IMR-90 (cell line): ENCODE data around the gene ZNF592. TPM values are rescaled to one million over a fixed set of nuclear protein-coding genes. Genes with fewer than 3 reads are reported as not detected.

Experiments
- ATAC-seq: fragments of 200-7000 bp; cut with Tn5 transposase; 2 replicates; pipeline ENCODE4 v1.9.1; 2020; ENCODE audit warnings: low read depth, mild to moderate bottlenecking, moderate library complexity
- BruUV-seq: library from RNA; stranded (reverse); fragments of 400-500 nt; replicated peaks from 2 replicates; lab custom pipeline; 2021; lab: Mats Ljungman, UMichigan
- CTCF ChIA-PET: fragments of 300-600 bp; formaldehyde crosslinking; extraction: SDS; loops from one replicate; lab custom pipeline; 2021; ENCODE audit warnings: antibody characterized with exemption; lab: Yijun Ruan, JAX
- POLR2A ChIA-PET: fragments of 300-600 bp; sonication (Branson Sonifier 250); formaldehyde crosslinking; loops from one replicate; lab custom pipeline; 2022; ENCODE audit warnings: antibody characterized with exemption; ENCODE audit not compliant: unreplicated experiment; lab: Charles Lee
- DNase-seq: peaks from one replicate; pipeline ENCODE4 v3.0.0; 2013
- H2AFZ ChIP-seq: replicated peaks from 2 replicates; pipeline ENCODE3; 2013; ENCODE audit warnings: low read length, mild to moderate bottlenecking; ENCODE audit not compliant: poor library complexity
- H2AK5ac ChIP-seq: 2 replicates; pipeline ENCODE4 v1.6.1; 2013; ENCODE audit warnings: low read depth, low read length, inconsistent platforms
- H2AK9ac ChIP-seq: replicated peaks from 2 replicates; pipeline ENCODE3; 2013; ENCODE audit warnings: mild to moderate bottlenecking, low read depth, low read length, moderate library complexity; ENCODE audit not compliant: poor library complexity
- H2BK120ac ChIP-seq: 2 replicates; pipeline ENCODE4 v1.6.1; 2013; ENCODE audit warnings: low read depth, low read length, inconsistent platforms
- H2BK15ac ChIP-seq: 3 replicates; pipeline ENCODE4 v1.6.1; 2013; ENCODE audit warnings: low read depth, low read length, inconsistent platforms
- H2BK20ac ChIP-seq: 2 replicates; pipeline ENCODE4 v1.6.1; 2013; ENCODE audit warnings: low read depth, mild to moderate bottlenecking, inconsistent platforms, low read length, moderate library complexity
- H2BK5ac ChIP-seq: 2 replicates; pipeline ENCODE4 v1.6.1; 2013; ENCODE audit warnings: mild to moderate bottlenecking, low read depth, low read length, inconsistent platforms; ENCODE audit not compliant: poor library complexity, severe bottlenecking
- H3K14ac ChIP-seq: replicated peaks from 2 replicates; pipeline ENCODE4 v1.6.1; 2013; ENCODE audit warnings: low read depth, low read length, inconsistent platforms
- H3K18ac ChIP-seq: 2 replicates; pipeline ENCODE4 v1.6.1; 2013; ENCODE audit warnings: low read depth, low read length, control low read depth
- H3K23ac ChIP-seq: 2 replicates; pipeline ENCODE4 v1.6.1; 2013; ENCODE audit warnings: low read depth, low read length, inconsistent platforms
- H3K27ac ChIP-seq: 2 replicates; pipeline ENCODE4 v1.5.1; 2013; ENCODE audit warnings: mild to moderate bottlenecking, control low read depth, low read length; ENCODE audit not compliant: insufficient read depth
- H3K27me3 ChIP-seq: 2 replicates; pipeline ENCODE4 v1.6.1; 2013; ENCODE audit warnings: low read length; ENCODE audit not compliant: control insufficient read depth, insufficient read depth
- H3K36me3 ChIP-seq: 2 replicates; pipeline ENCODE4 v1.6.1; 2013; ENCODE audit warnings: low read length, mixed read lengths; ENCODE audit not compliant: control insufficient read depth, insufficient read depth
- H3K4ac ChIP-seq: 2 replicates; pipeline ENCODE4 v1.6.1; 2013; ENCODE audit warnings: low read depth, low read length, inconsistent platforms
- H3K4me1 ChIP-seq: 2 replicates; pipeline ENCODE4 v1.6.1; 2013; ENCODE audit warnings: low read length, mixed read lengths; ENCODE audit not compliant: control insufficient read depth, insufficient read depth
- H3K4me2 ChIP-seq: 2 replicates; pipeline ENCODE4 v1.6.1; 2013; ENCODE audit warnings: low read depth, mild to moderate bottlenecking, control low read depth, low read length, moderate library complexity
- H3K4me3 ChIP-seq: 2 replicates; pipeline ENCODE4 v1.5.1; 2013; ENCODE audit warnings: low read depth, mild to moderate bottlenecking, control low read depth, low read length, moderate library complexity; ENCODE audit not compliant: insufficient read depth
- H3K56ac ChIP-seq: 2 replicates; pipeline ENCODE4 v1.6.1; 2013; ENCODE audit warnings: low read length, inconsistent platforms; ENCODE audit not compliant: insufficient read depth; ENCODE audit errors: extremely low read depth
- H3K79me1 ChIP-seq, 2 experiments: 2 replicates each; pipeline ENCODE4 v1.6.1; 2013; ENCODE audit warnings: low read length in 2 of 2, inconsistent platforms in 1 of 2, low read depth in 1 of 2
- H3K9ac ChIP-seq: 2 replicates; pipeline ENCODE4 v1.6.1; 2013; ENCODE audit warnings: low read depth, low read length, control low read depth
- H3K9me1 ChIP-seq: 2 replicates; pipeline ENCODE4 v1.6.1; 2013; ENCODE audit warnings: low read length, inconsistent platforms; ENCODE audit not compliant: insufficient read depth
- H3K9me3 ChIP-seq: 2 replicates; pipeline ENCODE4 v1.6.1; 2013; ENCODE audit warnings: low read length; ENCODE audit not compliant: control insufficient read depth, insufficient read depth
- H4K20me1 ChIP-seq: 2 replicates; pipeline ENCODE4 v1.6.1; 2013; ENCODE audit warnings: low read length, inconsistent platforms; ENCODE audit not compliant: insufficient read depth
- H4K5ac ChIP-seq: 2 replicates; pipeline ENCODE4 v1.6.1; 2013; ENCODE audit warnings: mild to moderate bottlenecking, low read depth, low read length, control low read depth
- H4K8ac ChIP-seq, 2 experiments: 2 replicates each; pipeline ENCODE4 v1.6.1; 2013; ENCODE audit warnings: low read depth in 2 of 2, low read length in 2 of 2, control low read depth in 1 of 2, inconsistent platforms in 1 of 2
- H4K91ac ChIP-seq: 2 replicates; pipeline ENCODE4 v1.6.1; 2013; ENCODE audit warnings: low read depth, low read length, inconsistent platforms; ENCODE audit not compliant: insufficient read depth
- BHLHE40 ChIP-seq: fragments of 150-350 bp; IDR thresholded peaks from 2 replicates; pipeline ENCODE4 v1.6.1; 2016; ENCODE audit warnings: mild to moderate bottlenecking, low read depth, low read length
- CEBPB ChIP-seq: IDR thresholded peaks from 2 replicates; pipeline ENCODE4 v1.6.1; 2012; ENCODE audit warnings: low read depth, low read length, improper control_type of control experiment
- CHD1 ChIP-seq: IDR thresholded peaks from 2 replicates; pipeline ENCODE4 v1.6.1; 2012; ENCODE audit warnings: low read depth, low read length, improper control_type of control experiment
- FOS ChIP-seq: fragments of 150-350 bp; IDR thresholded peaks from 2 replicates; pipeline ENCODE4 v1.6.1; 2016; ENCODE audit warnings: low read depth, low read length
- MAFK ChIP-seq: IDR thresholded peaks from 2 replicates; pipeline ENCODE4 v1.6.1; 2012; ENCODE audit warnings: low read depth, low read length, improper control_type of control experiment
- MAZ ChIP-seq: IDR thresholded peaks from 2 replicates; pipeline ENCODE4 v1.6.1; 2012; ENCODE audit warnings: low read depth, mild to moderate bottlenecking, low read length, improper control_type of control experiment, moderate library complexity, borderline replicate concordance
- MXI1 ChIP-seq: IDR thresholded peaks from 2 replicates; pipeline ENCODE4 v1.6.1; 2012; ENCODE audit warnings: low read depth, mild to moderate bottlenecking, low read length, moderate library complexity, borderline replicate concordance
- NFE2L2 ChIP-seq: fragments of 150-350 bp; IDR thresholded peaks from 2 replicates; pipeline ENCODE4 v1.6.1; 2016; ENCODE audit warnings: low read depth, mild to moderate bottlenecking, low read length
- POLR2A ChIP-seq: IDR thresholded peaks from 2 replicates; pipeline ENCODE4 v1.6.1; 2012; ENCODE audit warnings: mild to moderate bottlenecking, low read depth, low read length
- RCOR1 ChIP-seq: IDR thresholded peaks from 2 replicates; pipeline ENCODE4 v1.6.1; 2012; ENCODE audit warnings: mild to moderate bottlenecking, low read length, improper control_type of control experiment; ENCODE audit not compliant: insufficient replicate concordance
- RFX5 ChIP-seq: IDR thresholded peaks from 2 replicates; pipeline ENCODE4 v1.8.0; 2012; ENCODE audit warnings: low read depth, mild to moderate bottlenecking, low read length, moderate library complexity
- SMC3 ChIP-seq: fragments of 150-350 bp; IDR thresholded peaks from 2 replicates; pipeline ENCODE4 v1.6.1; 2016; ENCODE audit warnings: low read depth, mild to moderate bottlenecking, antibody characterized with exemption, low read length, moderate library complexity
- WGBS, 2 experiments: methylation state at CpG; one replicate each; pipeline versions ENCODE4 v1.1.5 to v1.1.7; 2013; ENCODE audit warnings: missing lambda C conversion rate in 2 of 2; ENCODE audit not compliant: insufficient read length in 1 of 2; ENCODE audit errors: extremely low coverage in 2 of 2; 5-methylcytosine and 5-hydroxymethylcytosine counted together
- dilution Hi-C: fragments of 300-500 bp; cut with HindIII; formaldehyde crosslinking; loops from one replicate; pipeline ENCODE4 v1.14.3; 2018; ENCODE audit warnings: low sequenced_read_pairs; ENCODE audit not compliant: unreplicated experiment
- in situ Hi-C: fragments of 300-500 bp; cut with MboI; formaldehyde crosslinking; loops from 3 replicates; pipeline ENCODE4 v1.14.3; 2019; ENCODE audit warnings: low sequenced_read_pairs, inconsistent platforms, mixed read lengths
- intact Hi-C: fragments of 100-400 bp; cut with micrococcal nuclease; formaldehyde crosslinking; loops from 2 replicates; pipeline ENCODE4 v1.10.0; 2022
- polyA plus RNA-seq, 3 experiments: library from polyadenylated mRNA; depleted of rRNA; stranded (reverse); fragments of >200 nt; gene quantifications; 2 replicates each; pipeline ENCODE4 v1.2.3, GENCODE V29; 2012; ENCODE audit warnings: low replicate concordance in 1 of 3
- total RNA-seq: library from RNA; depleted of rRNA; stranded (reverse); fragments of >200 nt; gene quantifications from 2 replicates; pipeline ENCODE4 v1.2.3, GENCODE V29; 2012
- TF ChIP-seq, protein P1 (sequence below): fragments of 150-350 bp; IDR thresholded peaks from 2 replicates; pipeline ENCODE4 v1.6.1; 2016; ENCODE audit warnings: low read depth, mild to moderate bottlenecking, low read length, moderate library complexity, borderline replicate concordance
- TF ChIP-seq, protein P2 (sequence below): conservative IDR thresholded peaks from 2 replicates; pipeline ENCODE4 v1.5.1; 2012; ENCODE audit warnings: mild to moderate bottlenecking, low read depth, low read length, improper control_type of control experiment
- TF ChIP-seq, protein P3 (sequence below): fragments of 150-350 bp; IDR thresholded peaks from 2 replicates; pipeline ENCODE4 v1.6.1; 2017; ENCODE audit warnings: mild to moderate bottlenecking, antibody characterized with exemption, low read length, low read depth

Gene ZNF592
- total and polyA plus RNA-seq, 2 of the 4 experiments (the other 2 are of a cell fraction), result 4.3 to 10.2 TPM

DNA sequence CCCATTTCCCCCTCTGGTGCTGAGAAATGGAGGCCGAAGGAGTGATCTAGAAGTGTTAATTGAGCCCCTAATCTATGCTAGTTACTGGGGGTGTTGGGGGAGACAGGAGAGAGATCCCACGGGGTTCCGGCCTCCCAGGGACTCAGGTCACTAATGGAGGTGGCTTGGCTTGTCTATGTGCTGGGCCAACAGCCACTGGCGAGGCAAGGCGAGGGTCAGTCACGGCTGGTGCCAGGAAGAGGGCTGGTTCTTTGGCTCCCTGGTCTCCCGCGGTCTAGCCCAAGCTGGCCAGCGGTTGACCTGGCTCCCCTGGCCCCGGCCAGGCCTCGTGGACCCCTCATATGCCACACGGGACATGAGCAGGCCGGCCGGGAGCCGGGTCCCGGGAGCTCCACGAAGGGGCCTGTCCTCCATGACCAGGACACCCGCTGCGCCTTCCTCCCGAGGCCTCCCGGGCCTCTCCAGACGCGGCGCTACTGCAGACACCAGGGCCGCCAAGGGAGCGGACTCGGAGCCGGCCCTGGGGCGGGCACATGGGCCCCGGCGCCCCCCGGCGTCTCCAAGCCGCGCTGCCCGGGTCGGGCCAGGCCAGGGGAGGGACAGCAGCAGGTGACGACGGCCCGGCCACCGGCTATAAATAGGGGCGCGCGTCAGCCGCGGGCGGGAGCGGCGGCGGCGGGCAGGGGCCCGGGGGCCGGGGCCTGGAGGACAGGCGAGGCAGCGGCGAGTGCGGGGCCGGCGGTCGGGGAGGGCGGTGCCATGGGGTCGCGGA is 68.5 kb downstream of the ZNF592 start, which contains the start of gene ALPK3:
Gene ALPK3 (plus strand): TSS at position 663 of the 772 bp plus-strand sequence. CDS start 97 bp downstream, at position 760.
- Histone ChIP-seq H3K79me1 (no peaks in the 10 kb centered on the region), H4K8ac (peak within 1 kb of the TSS in 1 of 2 experiments; percentile 60; a peak in 2 of 4 replicates), H3K4me1 (no peaks in the 10 kb centered on the region), H3K4me3 (no peak within 1 kb of the TSS), H3K9me3 (no peaks in the 10 kb centered on the region), H3K56ac (no peak within 1 kb of the TSS), H2AK9ac (peak within 1 kb of the TSS; percentile 44), H3K9ac (no peak within 1 kb of the TSS), H3K27ac (no peak within 1 kb of the TSS), H2BK120ac (no peak within 1 kb of the TSS; the same call in 1 of the 2 replicates), H3K36me3 (no peaks in the 10 kb centered on the region), H3K18ac (no peak within 1 kb of the TSS), H2BK20ac (no peak within 1 kb of the TSS), H2BK15ac (0 out of 3 replicates have a peak within 1 kb of the TSS, but pooled peaks have one; percentile 16), H4K5ac (no peak within 1 kb of the TSS), H4K91ac (no peak within 1 kb of the TSS), H3K27me3 (peaks cover 1% of the 10 kb centered on the region; the same call in 1 of the 2 replicates), H2AK5ac (0 out of 2 replicates have a peak within 1 kb of the TSS, but pooled peaks have one; percentile 9), H3K4me2 (no peak within 1 kb of the TSS), H3K4ac (no peak within 1 kb of the TSS), H3K14ac (no peak within 1 kb of the TSS), H3K9me1 (no peaks in the 10 kb centered on the region), H2BK5ac (no peak within 1 kb of the TSS), H2AFZ (peak within 1 kb of the TSS; percentile 67), H4K20me1 (no peaks in the 10 kb centered on the region), H3K23ac (peak within 1 kb of the TSS; percentile 7; the same call in 1 of the 2 replicates)
- 31% methylated on average over 37 of the region's 63 CpGs; no CpG with 5 or more reads in 1 of the 2 experiments for WGBS, 2 experiments
- CTCF ChIA-PET, result no interaction called here
- ATAC-seq (peak; percentile 22), DNase-seq (no peak)
- BruUV-seq, result no TSS peak
- POLR2A ChIA-PET, result no interaction called here
- in situ Hi-C loops, result no loop called here
- intact Hi-C loops, result no loop called here
- dilution Hi-C loops, result no loop called here
- TF ChIP-seq CEBPB, result no peak
- no peak for TF ChIP-seq NFE2L2
- TF ChIP-seq POLR2A, result no peak
- TF ChIP-seq RCOR1, result no peak
- TF ChIP-seq, protein P1, sequence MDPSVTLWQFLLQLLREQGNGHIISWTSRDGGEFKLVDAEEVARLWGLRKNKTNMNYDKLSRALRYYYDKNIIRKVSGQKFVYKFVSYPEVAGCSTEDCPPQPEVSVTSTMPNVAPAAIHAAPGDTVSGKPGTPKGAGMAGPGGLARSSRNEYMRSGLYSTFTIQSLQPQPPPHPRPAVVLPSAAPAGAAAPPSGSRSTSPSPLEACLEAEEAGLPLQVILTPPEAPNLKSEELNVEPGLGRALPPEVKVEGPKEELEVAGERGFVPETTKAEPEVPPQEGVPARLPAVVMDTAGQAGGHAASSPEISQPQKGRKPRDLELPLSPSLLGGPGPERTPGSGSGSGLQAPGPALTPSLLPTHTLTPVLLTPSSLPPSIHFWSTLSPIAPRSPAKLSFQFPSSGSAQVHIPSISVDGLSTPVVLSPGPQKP, result no peak
- TF ChIP-seq MAZ, result no peak
- no peak for TF ChIP-seq MAFK
- no peak for TF ChIP-seq SMC3
- no peak for TF ChIP-seq RFX5
- TF ChIP-seq MXI1, result no peak
- TF ChIP-seq CHD1, result no peak
- no peak for TF ChIP-seq BHLHE40
- TF ChIP-seq, protein P2, sequence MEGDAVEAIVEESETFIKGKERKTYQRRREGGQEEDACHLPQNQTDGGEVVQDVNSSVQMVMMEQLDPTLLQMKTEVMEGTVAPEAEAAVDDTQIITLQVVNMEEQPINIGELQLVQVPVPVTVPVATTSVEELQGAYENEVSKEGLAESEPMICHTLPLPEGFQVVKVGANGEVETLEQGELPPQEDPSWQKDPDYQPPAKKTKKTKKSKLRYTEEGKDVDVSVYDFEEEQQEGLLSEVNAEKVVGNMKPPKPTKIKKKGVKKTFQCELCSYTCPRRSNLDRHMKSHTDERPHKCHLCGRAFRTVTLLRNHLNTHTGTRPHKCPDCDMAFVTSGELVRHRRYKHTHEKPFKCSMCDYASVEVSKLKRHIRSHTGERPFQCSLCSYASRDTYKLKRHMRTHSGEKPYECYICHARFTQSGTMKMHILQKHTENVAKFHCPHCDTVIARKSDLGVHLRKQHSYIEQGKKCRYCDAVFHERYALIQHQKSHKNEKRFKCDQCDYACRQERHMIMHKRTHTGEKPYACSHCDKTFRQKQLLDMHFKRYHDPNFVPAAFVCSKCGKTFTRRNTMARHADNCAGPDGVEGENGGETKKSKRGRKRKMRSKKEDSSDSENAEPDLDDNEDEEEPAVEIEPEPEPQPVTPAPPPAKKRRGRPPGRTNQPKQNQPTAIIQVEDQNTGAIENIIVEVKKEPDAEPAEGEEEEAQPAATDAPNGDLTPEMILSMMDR, result no peak
- TF ChIP-seq, protein P3, sequence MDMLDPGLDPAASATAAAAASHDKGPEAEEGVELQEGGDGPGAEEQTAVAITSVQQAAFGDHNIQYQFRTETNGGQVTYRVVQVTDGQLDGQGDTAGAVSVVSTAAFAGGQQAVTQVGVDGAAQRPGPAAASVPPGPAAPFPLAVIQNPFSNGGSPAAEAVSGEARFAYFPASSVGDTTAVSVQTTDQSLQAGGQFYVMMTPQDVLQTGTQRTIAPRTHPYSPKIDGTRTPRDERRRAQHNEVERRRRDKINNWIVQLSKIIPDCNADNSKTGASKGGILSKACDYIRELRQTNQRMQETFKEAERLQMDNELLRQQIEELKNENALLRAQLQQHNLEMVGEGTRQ, result no peak
- no peak for TF ChIP-seq FOS
